Epithelial cell of prostate (primary cell): Measurements from ENCODE around the gene TENM4.
"Not testable (repeated sequence)": the region's sequence is repeated elsewhere in the genome, so short reads cannot be mapped to it uniquely, and the experiment has no call there.

Experiments used
- DNase-seq: peaks from one replicate; pipeline ENCODE4 v3.0.0-alpha.2; 2011; ENCODE audit warnings: low read depth, low spot score
- H3K27ac ChIP-seq: fragments of 450-650 bp; 2 replicates; pipeline ENCODE4 v1.5.1; 2017; ENCODE audit warnings: mild to moderate bottlenecking

The TENM4 gene

DNA sequence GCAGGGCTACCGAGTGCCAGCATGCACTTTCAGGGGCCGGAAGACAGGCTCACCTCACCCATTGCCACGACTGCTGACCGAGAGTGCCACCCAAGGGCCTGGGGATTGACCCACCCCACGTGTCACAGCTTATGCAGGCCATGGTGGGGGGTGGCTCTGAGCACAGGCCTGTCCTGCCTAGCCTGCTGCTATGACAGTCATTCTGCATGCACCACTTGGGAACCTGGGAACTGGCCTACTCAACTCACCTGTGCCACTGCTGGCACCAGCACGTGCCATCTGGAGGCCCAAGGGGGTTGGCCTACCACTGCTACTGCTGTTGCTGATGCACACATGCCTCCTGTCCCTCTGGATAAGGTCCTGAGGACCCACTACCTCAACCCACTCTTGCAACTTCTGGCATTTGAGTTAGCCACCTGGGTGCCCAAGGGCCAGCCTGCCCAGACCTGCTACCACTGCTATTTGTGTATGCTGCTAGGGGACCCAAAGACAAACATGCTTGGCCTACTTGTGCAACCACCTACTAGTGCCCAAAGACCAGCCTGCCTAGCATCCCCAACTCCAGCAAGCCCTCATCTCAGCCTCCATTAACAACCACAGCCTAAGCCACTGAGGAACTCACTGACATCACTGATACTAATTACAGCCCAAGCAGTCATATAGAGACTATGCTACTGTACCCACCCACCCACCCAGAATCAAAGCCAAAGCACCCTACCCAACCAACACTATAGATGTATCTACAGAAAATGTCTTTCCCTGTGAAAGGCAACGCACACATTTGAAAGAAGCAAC, 807.1 kb downstream of the TENM4 start:
- DNase-seq: no peak
- no peak overlapping the region for H3K27ac ChIP-seq

- no peak for DNase-seq
- H3K27ac ChIP-seq: no peak overlapping the region
These were observed 810.1 kb downstream of the TENM4 start for GRCh38 chr11:78630561-78631303.

DNA sequence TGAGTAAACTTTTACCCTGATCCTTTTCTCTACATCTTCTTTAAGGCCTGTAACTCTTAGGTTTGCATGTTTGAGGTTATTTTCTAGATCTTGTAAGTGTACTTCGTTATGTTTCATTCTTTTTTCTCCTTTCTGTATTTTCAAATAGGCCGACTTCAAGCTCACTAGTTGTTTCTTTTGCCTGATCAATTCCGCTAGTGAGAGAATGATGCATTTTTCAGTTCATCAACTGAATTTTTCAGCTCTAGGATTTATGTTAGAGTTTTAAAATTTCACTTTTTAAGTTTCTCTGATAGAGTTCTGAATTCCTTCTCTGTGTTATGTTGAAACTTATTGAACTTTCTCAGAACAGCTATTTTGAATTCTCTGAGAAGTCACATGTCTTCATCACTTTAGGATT, 810.7 kb downstream of the TENM4 start:
- no peak overlapping the region for H3K27ac ChIP-seq
- DNase-seq: no peak

DNA sequence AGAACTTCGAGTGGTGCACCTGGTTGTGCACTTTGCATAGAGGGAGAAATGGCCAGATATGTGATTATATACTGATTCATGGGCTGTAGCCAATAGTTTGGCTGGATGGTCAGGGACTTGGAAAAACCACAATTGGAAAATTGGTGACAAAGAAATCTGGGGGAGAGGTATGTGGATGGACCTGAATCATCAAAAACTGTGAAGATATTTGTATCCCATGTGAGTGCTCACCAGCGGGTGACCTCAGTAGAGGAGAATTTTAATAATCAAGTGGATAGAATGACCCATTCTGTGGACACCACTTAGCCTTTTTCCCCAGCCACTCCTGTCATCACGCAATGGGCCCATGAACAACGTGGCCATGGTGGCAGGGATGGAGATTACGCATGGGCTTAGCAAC, 818.2 kb downstream of the TENM4 start:
- no peak overlapping the region for H3K27ac ChIP-seq
- no peak for DNase-seq

GRCh38 chr11:78620159-78620558, 820.7 kb downstream of the TENM4 start:
- no peak overlapping the region for H3K27ac ChIP-seq
- DNase-seq: no peak

- H3K27ac ChIP-seq: no peak overlapping the region
- no peak for DNase-seq
These were observed 825.1 kb downstream of the TENM4 start for GRCh38 chr11:78615724-78616123.

DNA sequence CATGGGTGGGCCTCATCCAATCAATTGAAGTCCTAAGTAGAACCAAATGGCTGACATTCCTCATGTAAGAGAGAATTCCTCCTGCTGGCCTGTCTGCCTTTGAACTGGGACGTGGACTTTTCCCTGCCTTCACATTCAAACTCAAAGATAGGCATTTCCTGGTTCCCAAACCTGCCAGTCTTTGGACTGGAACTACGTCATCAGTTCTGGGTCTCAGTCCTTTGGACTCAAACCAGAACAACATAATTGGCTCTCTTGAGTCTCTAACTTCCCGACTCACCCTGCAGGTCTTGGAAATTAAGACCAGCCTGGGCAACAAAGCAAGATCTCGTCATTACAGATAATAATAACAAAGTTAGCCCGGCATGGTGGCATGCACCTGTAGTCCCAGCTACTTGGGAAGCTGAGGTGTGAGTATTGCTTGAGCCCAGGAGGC, 827.4 kb downstream of the TENM4 start:
- no peak for DNase-seq
- no peak overlapping the region for H3K27ac ChIP-seq

GRCh38 chr11:78612721-78613377, 828.0 kb downstream of the TENM4 start:
- H3K27ac ChIP-seq: no peak overlapping the region
- no peak for DNase-seq

DNA sequence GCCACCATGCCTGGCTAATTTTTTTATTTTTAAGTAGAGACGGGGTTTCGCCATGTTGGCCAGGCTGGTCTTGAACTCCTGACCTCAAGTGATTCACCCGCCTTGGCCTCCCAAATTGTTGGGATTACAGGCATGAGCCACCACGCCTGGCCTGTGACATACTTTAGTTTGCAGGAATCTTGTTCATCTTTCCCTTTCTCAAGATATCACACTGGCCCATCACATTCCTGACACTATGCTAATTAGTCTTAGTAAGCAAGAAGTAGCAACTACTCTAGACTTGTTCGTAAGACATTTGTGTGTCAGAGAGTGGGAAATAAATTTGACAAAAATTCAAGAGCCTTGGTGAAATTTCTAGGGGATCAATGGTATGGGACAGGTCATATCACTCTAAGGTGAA, 831.5 kb downstream of the TENM4 start:
- DNase-seq, H3K27ac ChIP-seq: not testable (repeated sequence)

DNA sequence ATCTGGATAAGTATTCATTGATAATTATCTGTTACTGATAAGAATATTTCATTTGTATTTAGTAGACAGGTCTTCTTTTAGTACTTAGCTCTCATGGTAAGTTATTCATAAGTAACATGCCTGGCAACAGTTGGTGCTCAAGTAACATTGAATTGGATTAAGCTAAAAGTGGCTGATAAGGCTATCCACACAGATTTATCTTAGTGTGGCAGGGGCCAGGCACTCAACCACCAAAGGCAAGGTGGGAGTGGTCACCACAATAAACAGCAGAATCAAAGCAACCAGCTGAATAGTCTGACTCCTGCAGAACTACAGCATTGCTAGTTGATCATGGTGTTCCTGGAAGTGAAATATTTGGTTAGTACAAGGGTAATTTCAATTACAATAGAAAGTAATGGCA, 833.1 kb downstream of the TENM4 start:
- H3K27ac ChIP-seq: no peak overlapping the region
- DNase-seq: no peak

DNA sequence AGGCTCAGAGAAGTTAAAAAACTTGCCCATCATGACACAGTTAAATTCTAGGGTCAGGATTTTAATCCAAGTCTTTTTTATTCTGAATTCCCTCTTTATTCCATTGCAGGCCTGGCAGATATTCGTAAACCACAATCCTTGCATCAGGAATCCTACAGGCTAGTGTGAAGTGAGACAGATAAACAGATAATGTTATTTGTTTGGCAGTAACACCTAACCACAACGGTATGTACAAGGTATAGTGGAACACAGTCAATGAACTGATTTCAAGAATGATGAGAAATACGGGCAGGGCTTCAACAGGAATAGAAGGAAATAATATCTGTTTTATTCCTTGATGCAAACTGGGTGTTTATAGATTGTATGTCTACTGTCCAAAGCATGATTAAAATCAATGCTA, 834.2 kb downstream of the TENM4 start:
- H3K27ac ChIP-seq: peak overlapping the region; percentile 0
- DNase-seq: peak; percentile 34

- no peak for DNase-seq
- H3K27ac ChIP-seq: no peak overlapping the region
These were observed 835.5 kb downstream of the TENM4 start for GRCh38 chr11:78605296-78605695.

DNA sequence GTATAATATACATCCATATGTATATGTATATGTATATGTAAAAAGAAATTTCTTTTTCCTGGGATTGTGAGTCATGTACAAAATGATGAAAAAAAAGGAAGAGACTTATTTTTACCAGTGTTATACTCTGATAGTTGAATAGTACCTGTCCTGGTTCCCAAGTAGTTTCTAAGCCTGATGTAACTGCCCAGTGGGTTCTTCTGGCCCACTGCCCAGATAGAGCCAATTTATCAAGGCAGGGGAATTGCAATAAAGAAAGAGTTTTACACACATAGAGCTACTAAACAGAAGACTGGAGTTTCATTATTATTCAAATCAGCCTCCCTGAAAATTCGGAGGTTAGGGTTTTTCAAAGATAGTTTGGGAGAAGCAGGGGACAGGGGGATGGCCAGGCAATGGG, 837.0 kb downstream of the TENM4 start:
- DNase-seq: no peak
- H3K27ac ChIP-seq: no peak overlapping the region
